ENCODE measurements around the gene LYPD6.

DNA sequence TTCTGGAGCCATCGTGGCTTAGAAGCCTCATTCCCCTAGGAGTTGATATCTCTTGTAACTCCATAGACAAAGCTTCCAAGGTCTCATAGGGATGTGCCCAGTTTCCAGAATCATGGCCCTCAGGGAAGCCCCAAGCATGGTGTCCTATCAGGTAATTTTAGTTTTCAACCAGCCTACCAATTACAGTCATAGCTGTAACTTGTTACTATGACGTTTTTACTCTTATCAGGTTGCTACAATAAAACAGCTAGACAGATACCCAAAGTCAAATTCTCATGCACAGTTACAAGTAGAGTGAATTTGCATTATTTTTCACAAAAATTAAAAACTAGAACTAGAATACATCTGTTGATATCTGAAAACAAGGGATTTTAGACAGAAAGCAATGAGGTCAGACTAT, 8.9 kb downstream of the LYPD6 start:
- TF ChIP-seq CTCF (conservative IDR thresholded peaks at IDR 0.05; ENCODE audit: low read depth in 2 of 2) (no peak), REST (IDR thresholded peaks at IDR 0.05; ENCODE audit: unreplicated experiment) (no peak), EZH2 (IDR thresholded peaks at IDR 0.05; ENCODE audit: low read depth, unreplicated experiment) (no peak), NANOG (IDR thresholded peaks at IDR 0.05; ENCODE audit: borderline replicate concordance) (no peak), POLR2AphosphoS5 (IDR thresholded peaks at IDR 0.05; ENCODE audit: low read depth) (no peak)
- TF ChIP-seq, protein P1, sequence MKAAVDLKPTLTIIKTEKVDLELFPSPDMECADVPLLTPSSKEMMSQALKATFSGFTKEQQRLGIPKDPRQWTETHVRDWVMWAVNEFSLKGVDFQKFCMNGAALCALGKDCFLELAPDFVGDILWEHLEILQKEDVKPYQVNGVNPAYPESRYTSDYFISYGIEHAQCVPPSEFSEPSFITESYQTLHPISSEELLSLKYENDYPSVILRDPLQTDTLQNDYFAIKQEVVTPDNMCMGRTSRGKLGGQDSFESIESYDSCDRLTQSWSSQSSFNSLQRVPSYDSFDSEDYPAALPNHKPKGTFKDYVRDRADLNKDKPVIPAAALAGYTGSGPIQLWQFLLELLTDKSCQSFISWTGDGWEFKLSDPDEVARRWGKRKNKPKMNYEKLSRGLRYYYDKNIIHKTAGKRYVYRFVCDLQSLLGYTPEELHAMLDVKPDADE (IDR thresholded peaks at IDR 0.05): no peak

Data from GM23338 (cell line).